GM18861 (cell line): ENCODE results near the gene ARID1B.
A peak's percentile ranks its signal among the peaks of the same experiment; 100 is the strongest.

ENCODE experiments used
- ATAC-seq: cut with Tn5 transposase; IDR thresholded peaks from one replicate; pipeline ENCODE4 v1.9.1; 2021; ENCODE audit not compliant: unreplicated experiment

Gene ARID1B

GRCh38 chr6:157217894-157218370, 440.8 kb downstream of the ARID1B start:
- ATAC-seq = no peak

GRCh38 chr6:157218371-157219198, 441.4 kb downstream of the ARID1B start:
- no peak for ATAC-seq

- ATAC-seq = no peak
Observed at GRCh38 chr6:157219201-157220200, 442.3 kb downstream of the ARID1B start.

GRCh38 chr6:157220485-157220884, 443.3 kb downstream of the ARID1B start:
- ATAC-seq = no peak

- ATAC-seq = peak; percentile 48
Observed at GRCh38 chr6:157221049-157221816, 444.1 kb downstream of the ARID1B start.

- ATAC-seq = no peak
Observed at GRCh38 chr6:157221817-157222175, 444.6 kb downstream of the ARID1B start.

GRCh38 chr6:157222201-157222981, 445.2 kb downstream of the ARID1B start:
- no peak for ATAC-seq

GRCh38 chr6:157223021-157223430, 445.8 kb downstream of the ARID1B start:
- ATAC-seq = no peak

GRCh38 chr6:157223511-157223910, 446.3 kb downstream of the ARID1B start:
- ATAC-seq = no peak

GRCh38 chr6:157224178-157224950, 447.2 kb downstream of the ARID1B start:
- ATAC-seq = no peak

GRCh38 chr6:157224951-157225574, 447.9 kb downstream of the ARID1B start:
- ATAC-seq = no peak

- ATAC-seq = no peak
Observed at GRCh38 chr6:157225575-157225995, 448.4 kb downstream of the ARID1B start.

- ATAC-seq = no peak
Observed at GRCh38 chr6:157226026-157226625, 448.9 kb downstream of the ARID1B start.

GRCh38 chr6:157226761-157227160, 449.6 kb downstream of the ARID1B start:
- ATAC-seq = no peak

- ATAC-seq = no peak
Observed at GRCh38 chr6:157227202-157228166, 450.3 kb downstream of the ARID1B start.

- no peak for ATAC-seq
Observed at GRCh38 chr6:157228426-157229131, 451.4 kb downstream of the ARID1B start.
